Nephron progenitor cell (in vitro differentiated cells): Measurements from ENCODE around the gene CPPED1.

Experiments used
- DNase-seq: peaks from one replicate; pipeline ENCODE4 v3.0.0; 2021
- H3K27ac Mint-ChIP-seq: 2 replicates; pipeline ENCODE4 v1.8.0; 2021; ENCODE audit warnings: mild to moderate bottlenecking, moderate library complexity, mixed read lengths
- H3K27me3 Mint-ChIP-seq: 2 replicates; pipeline ENCODE4 v1.8.0; 2021; ENCODE audit warnings: mild to moderate bottlenecking, low read depth, mixed read lengths; ENCODE audit not compliant: poor library complexity
- H3K36me3 Mint-ChIP-seq: 2 replicates; pipeline ENCODE4 v1.8.0; 2021; ENCODE audit warnings: low read depth, mixed read lengths
- H3K4me1 Mint-ChIP-seq: 2 replicates; pipeline ENCODE4 v1.8.0; 2021; ENCODE audit warnings: mixed read lengths
- H3K4me3 Mint-ChIP-seq: 2 replicates; pipeline ENCODE4 v1.8.0; 2021; ENCODE audit warnings: mild to moderate bottlenecking, moderate library complexity, mixed read lengths
- H3K9me3 Mint-ChIP-seq: 2 replicates; pipeline ENCODE4 v1.8.0; 2021; ENCODE audit warnings: mild to moderate bottlenecking, moderate library complexity, mixed read lengths
- TF ChIP-seq, protein P1 (sequence below): fragments of 200-600 bp; sonication (generic); IDR thresholded peaks from 2 replicates; pipeline ENCODE4 v1.5.0; 2021; ENCODE audit warnings: antibody characterized with exemption

The CPPED1 gene

DNA sequence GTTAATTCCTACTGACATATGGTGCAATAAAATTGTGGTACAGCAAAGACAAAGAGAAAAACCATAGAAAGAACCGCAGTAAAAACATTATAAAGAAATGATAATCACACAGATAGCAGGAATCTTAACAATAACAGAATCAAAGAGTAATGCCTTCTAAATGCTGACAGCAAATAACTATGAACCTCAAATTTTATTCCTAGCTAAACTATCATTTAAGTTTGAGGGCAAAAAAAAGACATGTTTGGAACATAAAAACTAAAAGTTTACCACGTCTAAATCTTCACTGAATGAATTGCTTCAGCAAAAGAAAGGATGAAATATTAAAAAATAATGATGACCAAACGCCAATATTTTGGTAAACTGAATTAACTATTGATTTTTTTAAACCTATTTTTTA lies 135.8 kb downstream of the CPPED1 start:
- Mint-ChIP-seq H3K27me3 (no peaks in the 10 kb centered on the region), H3K4me1 (no peaks in the 10 kb centered on the region), H3K27ac (no peak overlapping the region), H3K4me3 (no peak overlapping the region), H3K9me3 (peaks cover 38% of the 10 kb centered on the region), H3K36me3 (peaks cover 30% of the 10 kb centered on the region)
- DNase-seq, result no peak
- TF ChIP-seq, protein P1, sequence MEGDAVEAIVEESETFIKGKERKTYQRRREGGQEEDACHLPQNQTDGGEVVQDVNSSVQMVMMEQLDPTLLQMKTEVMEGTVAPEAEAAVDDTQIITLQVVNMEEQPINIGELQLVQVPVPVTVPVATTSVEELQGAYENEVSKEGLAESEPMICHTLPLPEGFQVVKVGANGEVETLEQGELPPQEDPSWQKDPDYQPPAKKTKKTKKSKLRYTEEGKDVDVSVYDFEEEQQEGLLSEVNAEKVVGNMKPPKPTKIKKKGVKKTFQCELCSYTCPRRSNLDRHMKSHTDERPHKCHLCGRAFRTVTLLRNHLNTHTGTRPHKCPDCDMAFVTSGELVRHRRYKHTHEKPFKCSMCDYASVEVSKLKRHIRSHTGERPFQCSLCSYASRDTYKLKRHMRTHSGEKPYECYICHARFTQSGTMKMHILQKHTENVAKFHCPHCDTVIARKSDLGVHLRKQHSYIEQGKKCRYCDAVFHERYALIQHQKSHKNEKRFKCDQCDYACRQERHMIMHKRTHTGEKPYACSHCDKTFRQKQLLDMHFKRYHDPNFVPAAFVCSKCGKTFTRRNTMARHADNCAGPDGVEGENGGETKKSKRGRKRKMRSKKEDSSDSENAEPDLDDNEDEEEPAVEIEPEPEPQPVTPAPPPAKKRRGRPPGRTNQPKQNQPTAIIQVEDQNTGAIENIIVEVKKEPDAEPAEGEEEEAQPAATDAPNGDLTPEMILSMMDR, result no peak

DNA sequence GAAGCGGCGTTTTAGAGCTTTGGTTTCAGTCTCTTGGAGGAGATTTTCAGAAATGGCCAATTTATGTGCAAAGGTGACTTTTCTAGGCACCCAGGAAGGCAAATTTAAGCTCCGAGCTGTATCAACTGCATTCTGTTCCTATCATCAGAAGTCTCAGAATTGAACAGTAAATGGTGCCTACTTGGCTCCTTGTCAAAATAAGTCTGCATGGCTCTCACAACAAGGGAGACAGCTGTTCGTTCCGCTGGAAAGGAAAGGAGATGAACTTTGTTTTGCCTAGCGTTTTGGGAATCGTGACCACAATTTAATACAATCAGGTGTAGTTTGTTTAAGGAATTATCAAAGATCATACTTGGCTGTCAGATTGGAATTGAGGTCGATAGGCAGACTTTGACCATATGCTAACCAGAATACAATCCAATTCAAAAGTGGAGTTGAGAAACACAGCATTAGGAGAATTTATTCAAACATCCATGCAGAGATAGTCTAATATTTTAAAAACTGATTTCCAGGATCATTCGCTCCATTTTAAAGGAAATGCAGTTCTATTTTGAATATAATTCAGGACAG lies 139.4 kb downstream of the CPPED1 start:
- Mint-ChIP-seq H3K36me3 (peaks cover 34% of the 10 kb centered on the region), H3K9me3 (peaks cover 32% of the 10 kb centered on the region), H3K4me3 (no peak overlapping the region), H3K27ac (no peak overlapping the region), H3K4me1 (peaks cover 3% of the 10 kb centered on the region), H3K27me3 (no peaks in the 10 kb centered on the region)
- no peak for DNase-seq
- TF ChIP-seq, protein P1, result no peak

DNA sequence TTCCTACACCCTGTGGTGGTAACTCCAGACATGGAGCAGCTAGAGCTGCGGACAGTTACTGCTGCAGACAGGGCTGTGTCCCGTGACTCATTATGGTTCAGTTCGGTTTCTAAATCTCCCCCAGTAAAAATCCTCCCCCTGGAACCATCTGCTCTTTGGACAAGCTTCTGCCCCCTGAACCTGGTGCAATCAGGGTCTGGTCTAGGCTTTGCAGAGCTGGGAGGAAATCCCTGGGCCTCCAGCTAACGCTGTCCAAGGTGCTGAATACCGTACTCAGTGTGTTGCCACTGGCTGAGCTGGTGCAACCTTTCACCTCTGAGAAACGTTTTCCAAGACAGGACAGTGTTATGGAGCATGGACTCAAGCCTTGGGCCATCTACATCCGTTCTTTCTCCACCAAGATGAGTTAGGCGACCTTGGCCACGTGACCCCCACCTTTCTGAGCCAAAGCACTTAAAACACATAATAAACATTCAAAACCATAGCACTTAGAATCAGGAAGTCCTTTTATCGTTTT lies 142.0 kb downstream of the CPPED1 start:
- TF ChIP-seq, protein P1, result no peak
- Mint-ChIP-seq H3K27me3 (peaks cover 4% of the 10 kb centered on the region), H3K4me3 (no peak overlapping the region), H3K27ac (no peak overlapping the region), H3K36me3 (peaks cover 19% of the 10 kb centered on the region), H3K9me3 (peaks cover 12% of the 10 kb centered on the region), H3K4me1 (peaks cover 3% of the 10 kb centered on the region)
- DNase-seq, result peak; percentile 84

DNA sequence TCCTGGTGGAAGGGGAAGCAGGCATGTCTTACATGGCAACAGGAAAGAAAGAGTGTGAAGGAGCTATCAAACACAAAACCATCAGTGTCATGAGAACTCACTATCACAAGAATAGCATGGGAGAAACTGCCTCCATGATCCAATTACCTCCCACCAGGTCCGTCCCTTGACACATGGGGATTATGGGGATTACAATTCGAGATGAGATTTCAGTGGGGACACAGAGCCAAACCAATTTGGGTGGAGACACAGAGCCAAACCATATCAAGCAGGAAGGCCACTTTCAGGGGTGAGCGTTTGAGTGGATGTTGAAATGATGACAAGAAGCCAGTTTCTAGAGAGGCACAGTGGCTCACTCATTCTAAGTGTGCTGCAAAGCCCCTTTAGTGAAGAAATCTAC lies 143.8 kb downstream of the CPPED1 start:
- no peak for DNase-seq
- TF ChIP-seq, protein P1, result no peak
- H3K27me3 Mint-ChIP-seq, result peaks cover 10% of the 10 kb centered on the region
- peaks cover 17% of the 10 kb centered on the region for H3K36me3 Mint-ChIP-seq
- no peak overlapping the region for H3K27ac Mint-ChIP-seq
- H3K4me1 Mint-ChIP-seq, result peaks cover 3% of the 10 kb centered on the region
- no peak overlapping the region for H3K4me3 Mint-ChIP-seq
- peaks cover 4% of the 10 kb centered on the region for H3K9me3 Mint-ChIP-seq

DNA sequence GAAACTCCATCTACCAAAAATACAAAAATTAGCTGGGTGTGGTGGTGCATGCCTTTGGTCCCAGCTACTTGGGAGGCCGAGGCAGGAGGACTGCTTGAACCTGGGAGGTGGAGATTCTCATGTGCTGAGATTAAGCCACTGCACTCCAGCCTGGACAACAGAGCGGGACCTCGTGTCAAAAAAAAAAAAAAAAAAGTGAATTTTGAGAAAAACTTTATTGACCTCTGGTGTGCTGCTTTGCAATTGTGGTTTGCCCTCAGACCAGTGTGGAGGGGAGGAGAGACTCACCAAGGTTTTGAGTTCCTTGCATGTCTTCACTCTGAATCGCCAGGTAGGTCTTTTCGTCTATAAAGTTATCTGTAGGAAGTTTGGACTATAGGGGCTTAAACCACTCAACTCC lies 145.2 kb downstream of the CPPED1 start:
- Mint-ChIP-seq H3K27me3 (peaks cover 15% of the 10 kb centered on the region), H3K9me3 (peaks cover 4% of the 10 kb centered on the region), H3K4me3 (no peak overlapping the region), H3K36me3 (peaks cover 9% of the 10 kb centered on the region), H3K27ac (no peak overlapping the region), H3K4me1 (peaks cover 3% of the 10 kb centered on the region)
- TF ChIP-seq, protein P1, result no peak
- DNase-seq, result no peak

DNA sequence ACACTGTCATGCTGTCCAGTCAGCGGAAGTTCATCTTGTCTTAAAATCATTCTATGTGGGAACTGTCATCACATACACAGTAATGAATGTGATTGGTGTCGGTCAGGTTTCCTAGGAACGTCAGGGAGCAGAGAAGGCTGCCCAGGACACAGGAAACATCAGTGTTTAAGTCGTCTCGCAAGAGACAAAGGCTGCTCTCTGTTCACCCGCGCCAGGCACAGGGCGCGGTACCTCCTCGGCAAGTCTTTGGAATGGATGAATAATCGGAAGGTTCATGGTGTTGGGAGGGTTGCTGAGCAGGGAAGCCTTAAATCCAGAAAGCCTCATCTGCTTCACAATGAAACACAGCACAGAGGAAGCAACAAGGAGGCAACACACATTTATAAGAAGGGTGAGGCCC lies 148.2 kb downstream of the CPPED1 start:
- TF ChIP-seq, protein P1, result no peak
- peaks cover 15% of the 10 kb centered on the region for H3K27me3 Mint-ChIP-seq
- no peaks in the 10 kb centered on the region for H3K36me3 Mint-ChIP-seq
- peaks cover 4% of the 10 kb centered on the region for H3K9me3 Mint-ChIP-seq
- H3K4me1 Mint-ChIP-seq, result peaks cover 18% of the 10 kb centered on the region
- no peak for DNase-seq
- no peak overlapping the region for H3K4me3 Mint-ChIP-seq
- H3K27ac Mint-ChIP-seq, result no peak overlapping the region
